Lung (tissue), 12 donors: ENCODE measurements around the gene SPIRE1. TPM values are rescaled to one million over a fixed set of nuclear protein-coding genes. Genes with fewer than 3 reads are reported as not detected.

Experiments
- ATAC-seq: fragments of 200-7000 bp; cut with Tn5 transposase; one replicate; pipeline ENCODE4 v1.9.1; 2020; ENCODE audit warnings: moderate number of reproducible peaks; ENCODE audit not compliant: insufficient read depth, low FRiP score
- DNase-seq, 3 donors: peaks; one replicate each; pipeline ENCODE4 v3.0.0-alpha.2; 2013 to 2017
- H3K27ac ChIP-seq, 2 donors: one replicate each; pipeline ENCODE4 v1.5.1; 2013; ENCODE audit warnings: mild to moderate bottlenecking in 2 of 2, moderate library complexity in 2 of 2, control low read depth in 1 of 2, inconsistent platforms in 1 of 2, low read depth in 1 of 2, low read length in 1 of 2
- H3K27me3 ChIP-seq, 3 donors: one replicate each; pipeline ENCODE4 v1.5.1; 2013; ENCODE audit warnings: low read length in 2 of 3; ENCODE audit not compliant: control insufficient read depth in 3 of 3, insufficient read depth in 3 of 3
- H3K36me3 ChIP-seq, 4 donors: one replicate each; pipeline ENCODE4 v1.5.1; 2013; ENCODE audit warnings: low read length in 4 of 4, mild to moderate bottlenecking in 1 of 4, moderate library complexity in 1 of 4; ENCODE audit not compliant: control insufficient read depth in 4 of 4, insufficient read depth in 4 of 4
- H3K4me1 ChIP-seq, 5 donors: one replicate each; pipeline ENCODE4 v1.5.1; 2013; ENCODE audit warnings: low read length in 5 of 5, mild to moderate bottlenecking in 2 of 5, moderate library complexity in 1 of 5; ENCODE audit not compliant: control insufficient read depth in 5 of 5, insufficient read depth in 5 of 5
- H3K4me3 ChIP-seq: one replicate; pipeline ENCODE4 v1.5.1; 2013; ENCODE audit warnings: mild to moderate bottlenecking, control low read depth, moderate library complexity
- H3K9ac ChIP-seq, 2 donors: one replicate each; pipeline ENCODE4 v1.5.1; 2013; ENCODE audit warnings: low read length in 2 of 2, control low read depth in 1 of 2; ENCODE audit not compliant: insufficient read depth in 1 of 2
- H3K9me3 ChIP-seq, 4 donors: one replicate each; pipeline ENCODE4 v1.5.1; 2013; ENCODE audit warnings: low read length in 3 of 4, mild to moderate bottlenecking in 1 of 4, moderate library complexity in 1 of 4; ENCODE audit not compliant: control insufficient read depth in 4 of 4, insufficient read depth in 3 of 4
- CTCF ChIP-seq: IDR thresholded peaks from 2 replicates; pipeline ENCODE4 v1.5.1; 2012; ENCODE audit warnings: mild to moderate bottlenecking; ENCODE audit errors: control extremely low read depth, extremely low read depth
- WGBS, 2 donors: extraction: QIAGEN DNeasy Blood & Tissue Kit; methylation state at CpG; one replicate each; pipeline ENCODE4 v1.1.7; 2013; 5-methylcytosine and 5-hydroxymethylcytosine counted together
- polyA plus RNA-seq, 2 donors: library from polyadenylated mRNA; stranded (reverse); fragments of 200-250 nt; gene quantifications; one replicate each; pipeline ENCODE4 v1.2.1, GENCODE V29; 2013
- total RNA-seq, 2 donors: library from RNA; depleted of rRNA in 1 of 2; stranded (reverse); fragments of >200 nt in 1 of 2; gene quantifications; one replicate each; pipeline ENCODE4 v1.2.1, GENCODE V29; 2014 to 2021
- donor health status: control.
- donor health status: control.
- donor health status: Bipolar disorder and iron deficiency.
- donor health status: healthy.
- donor health status: DM: yes; HTN: yes; CAD: no.

Gene SPIRE1
- total and polyA plus RNA-seq, 4 donors: 8.7 to 34.0 (median 14.8) TPM

- no peak overlapping the region for H3K9ac ChIP-seq
- peaks cover 4 to 33% (median 17%) of the 10 kb centered on the region in 4 donors for H3K36me3 ChIP-seq
- H3K4me1 ChIP-seq: no peaks in the 10 kb centered on the region
- no peak overlapping the region for H3K27ac ChIP-seq
- no peak for DNase-seq
- TF ChIP-seq CTCF: no peak
- H3K9me3 ChIP-seq: peaks cover 0 to 6% (median 3%) of the 10 kb centered on the region in 4 donors
- no peak overlapping the region for H3K4me3 ChIP-seq
- no peak for ATAC-seq
- H3K27me3 ChIP-seq: no peaks in the 10 kb centered on the region
- WGBS, 2 donors: 96 to 98% methylated on average over 13 to 16 of the region's 16 CpGs
Measured at GRCh38 chr18:12431561-12431960, 226.3 kb downstream of the SPIRE1 start.

- H3K27me3 ChIP-seq: no peaks in the 10 kb centered on the region
- H3K9ac ChIP-seq: no peak overlapping the region
- no peak overlapping the region for H3K4me3 ChIP-seq
- no peak for TF ChIP-seq CTCF
- no peaks in the 10 kb centered on the region for H3K4me1 ChIP-seq
- DNase-seq (no peak), ATAC-seq (no peak)
- H3K9me3 ChIP-seq: peaks cover 0 to 6% (median 3%) of the 10 kb centered on the region in 4 donors
- H3K27ac ChIP-seq: no peak overlapping the region
- 90 to 99% methylated on average over 8 of the region's 8 CpGs for WGBS, 2 donors
- H3K36me3 ChIP-seq: peaks cover 4 to 28% (median 18%) of the 10 kb centered on the region in 4 donors
Measured at GRCh38 chr18:12430137-12430990, 227.5 kb downstream of the SPIRE1 start.

GRCh38 chr18:12429556-12429955, 228.4 kb downstream of the SPIRE1 start:
- peaks cover 4 to 28% (median 18%) of the 10 kb centered on the region in 4 donors for H3K36me3 ChIP-seq
- H3K27ac ChIP-seq: no peak overlapping the region
- H3K9ac ChIP-seq: no peak overlapping the region
- TF ChIP-seq CTCF: no peak
- ATAC-seq (no peak), DNase-seq (no peak)
- WGBS, 2 donors: 93 to 98% methylated on average over 16 of the region's 16 CpGs
- peaks cover 0 to 6% (median 3%) of the 10 kb centered on the region in 4 donors for H3K9me3 ChIP-seq
- no peaks in the 10 kb centered on the region for H3K4me1 ChIP-seq
- H3K4me3 ChIP-seq: no peak overlapping the region
- no peaks in the 10 kb centered on the region for H3K27me3 ChIP-seq
